Sigmoid colon (tissue), 4 donors: Measurements from ENCODE around the gene CYB5B.

Experiments used
- CTCF ChIP-seq, 4 experiments: fragments of 450-650 bp in 3 of 4; fragments of 200-600 bp in 1 of 4; IDR thresholded peaks; one replicate each; pipeline ENCODE4 v1.5.1; 2016 to 2019; ENCODE audit warnings: antibody characterized with exemption in 4 of 4, mild to moderate bottlenecking in 3 of 4, moderate library complexity in 2 of 4
- EP300 ChIP-seq, 4 donors: sonication (generic); formaldehyde crosslinking; IDR thresholded peaks; one replicate each; pipeline ENCODE4 v1.6.1; 2017; ENCODE audit warnings: antibody characterized with exemption in 4 of 4
- POLR2A ChIP-seq, 2 donors: fragments of 450-650 bp; IDR thresholded peaks; one replicate each; pipeline ENCODE4 v1.6.1; 2016; ENCODE audit warnings: antibody characterized with exemption in 2 of 2, mild to moderate bottlenecking in 2 of 2, moderate library complexity in 2 of 2
- POLR2AphosphoS5 ChIP-seq, 4 donors: sonication (generic); formaldehyde crosslinking; IDR thresholded peaks; one replicate each; pipeline ENCODE4 v1.6.1; 2017; ENCODE audit warnings: antibody characterized with exemption in 4 of 4

GRCh38 chr16:69477546-69477945 lies 53.1 kb downstream of the CYB5B start:
- TF ChIP-seq POLR2A (IDR thresholded peaks at IDR 0.05) (no peak), POLR2AphosphoS5 (IDR thresholded peaks at IDR 0.05) (no peak), CTCF (IDR thresholded peaks at IDR 0.05) (no peak), EP300 (IDR thresholded peaks at IDR 0.05) (no peak)
